SK-N-SH (cell line): ENCODE data around the gene SAMD1.

ENCODE experiments used
- EP300 ChIP-seq, 2 experiments: IDR thresholded peaks; 2 replicates each; pipeline versions ENCODE4 v1.4.0 to v1.6.1; 2012; ENCODE audit warnings: borderline replicate concordance in 1 of 2, low read depth in 1 of 2, low read length in 1 of 2
- EZH2phosphoT487 ChIP-seq: fragments of 200-600 bp; sonication (generic); IDR thresholded peaks from 2 replicates; pipeline ENCODE4 v1.6.1; 2017; ENCODE audit warnings: low read depth, mixed run types, mild to moderate bottlenecking, antibody characterized with exemption, moderate library complexity, borderline replicate concordance
- FOXM1 ChIP-seq: IDR thresholded peaks from 2 replicates; pipeline ENCODE4 v1.4.0; 2012; ENCODE audit warnings: low read depth, mild to moderate bottlenecking
- MXI1 ChIP-seq: IDR thresholded peaks from 2 replicates; pipeline ENCODE4 v1.6.1; 2012; ENCODE audit warnings: mild to moderate bottlenecking, low read depth, low read length, improper control_type of control experiment
- NRF1 ChIP-seq: IDR thresholded peaks from 2 replicates; pipeline ENCODE4 v1.6.1; 2012; ENCODE audit warnings: low read depth, mild to moderate bottlenecking, low read length
- RAD21 ChIP-seq: IDR thresholded peaks from 2 replicates; pipeline ENCODE4 v1.6.1; 2012; ENCODE audit warnings: mild to moderate bottlenecking, low read length
- RCOR1 ChIP-seq: fragments of 150-350 bp; IDR thresholded peaks from 2 replicates; pipeline ENCODE4 v1.6.1; 2017; ENCODE audit warnings: antibody characterized with exemption, low read length
- SIN3A ChIP-seq: IDR thresholded peaks from 2 replicates; pipeline ENCODE4 v1.6.1; 2012; ENCODE audit warnings: low read depth, mild to moderate bottlenecking, low read length, moderate library complexity, borderline replicate concordance
- SMC3 ChIP-seq: IDR thresholded peaks from 2 replicates; pipeline ENCODE4 v1.6.1; 2012; ENCODE audit warnings: low read depth, low read length, improper control_type of control experiment
- YY1 ChIP-seq: IDR thresholded peaks from 2 replicates; pipeline ENCODE4 v1.4.0; 2012; ENCODE audit warnings: low read depth, mild to moderate bottlenecking
- TF ChIP-seq, protein P1 (sequence below): fragments of 200-600 bp; sonication (generic); IDR thresholded peaks from 2 replicates; pipeline ENCODE4 v1.6.1; 2017; ENCODE audit warnings: antibody characterized with exemption, mild to moderate bottlenecking, moderate library complexity
- TF ChIP-seq, protein P2 (sequence below): IDR thresholded peaks from 2 replicates; pipeline ENCODE4 v1.6.1; 2012; ENCODE audit warnings: mild to moderate bottlenecking, low read depth, low read length, moderate library complexity

DNA sequence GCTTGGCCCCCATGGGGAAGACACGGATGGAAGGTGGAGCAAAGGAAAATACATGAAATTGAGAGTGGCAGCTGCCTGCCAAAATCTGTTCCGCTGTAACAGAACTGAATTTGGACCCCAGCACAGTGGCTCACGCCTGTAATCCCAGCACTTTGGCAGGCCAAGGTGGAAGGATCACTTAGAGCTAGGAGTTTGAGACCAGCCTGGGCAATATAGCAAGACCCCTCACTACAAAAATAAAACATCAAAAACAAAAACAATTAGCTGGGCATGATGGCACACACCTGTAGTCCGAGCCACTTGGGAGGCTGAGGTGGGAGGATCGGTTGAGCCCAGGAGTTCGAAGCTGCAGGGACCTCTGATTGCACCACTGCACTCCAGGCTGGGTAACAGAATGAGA lies 38.1 kb downstream of the SAMD1 start:
- TF ChIP-seq, protein P1, sequence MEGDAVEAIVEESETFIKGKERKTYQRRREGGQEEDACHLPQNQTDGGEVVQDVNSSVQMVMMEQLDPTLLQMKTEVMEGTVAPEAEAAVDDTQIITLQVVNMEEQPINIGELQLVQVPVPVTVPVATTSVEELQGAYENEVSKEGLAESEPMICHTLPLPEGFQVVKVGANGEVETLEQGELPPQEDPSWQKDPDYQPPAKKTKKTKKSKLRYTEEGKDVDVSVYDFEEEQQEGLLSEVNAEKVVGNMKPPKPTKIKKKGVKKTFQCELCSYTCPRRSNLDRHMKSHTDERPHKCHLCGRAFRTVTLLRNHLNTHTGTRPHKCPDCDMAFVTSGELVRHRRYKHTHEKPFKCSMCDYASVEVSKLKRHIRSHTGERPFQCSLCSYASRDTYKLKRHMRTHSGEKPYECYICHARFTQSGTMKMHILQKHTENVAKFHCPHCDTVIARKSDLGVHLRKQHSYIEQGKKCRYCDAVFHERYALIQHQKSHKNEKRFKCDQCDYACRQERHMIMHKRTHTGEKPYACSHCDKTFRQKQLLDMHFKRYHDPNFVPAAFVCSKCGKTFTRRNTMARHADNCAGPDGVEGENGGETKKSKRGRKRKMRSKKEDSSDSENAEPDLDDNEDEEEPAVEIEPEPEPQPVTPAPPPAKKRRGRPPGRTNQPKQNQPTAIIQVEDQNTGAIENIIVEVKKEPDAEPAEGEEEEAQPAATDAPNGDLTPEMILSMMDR = no peak
- no peak for TF ChIP-seq YY1
- TF ChIP-seq RCOR1 = no peak
- no peak for TF ChIP-seq EZH2phosphoT487
- TF ChIP-seq EP300 (IDR thresholded peaks at IDR 0.05; ENCODE audit: borderline replicate concordance in 1 of 2, low read depth in 1 of 2, low read length in 1 of 2) = no peak
- TF ChIP-seq SMC3 = no peak
- TF ChIP-seq RAD21 = no peak
- TF ChIP-seq, protein P2, sequence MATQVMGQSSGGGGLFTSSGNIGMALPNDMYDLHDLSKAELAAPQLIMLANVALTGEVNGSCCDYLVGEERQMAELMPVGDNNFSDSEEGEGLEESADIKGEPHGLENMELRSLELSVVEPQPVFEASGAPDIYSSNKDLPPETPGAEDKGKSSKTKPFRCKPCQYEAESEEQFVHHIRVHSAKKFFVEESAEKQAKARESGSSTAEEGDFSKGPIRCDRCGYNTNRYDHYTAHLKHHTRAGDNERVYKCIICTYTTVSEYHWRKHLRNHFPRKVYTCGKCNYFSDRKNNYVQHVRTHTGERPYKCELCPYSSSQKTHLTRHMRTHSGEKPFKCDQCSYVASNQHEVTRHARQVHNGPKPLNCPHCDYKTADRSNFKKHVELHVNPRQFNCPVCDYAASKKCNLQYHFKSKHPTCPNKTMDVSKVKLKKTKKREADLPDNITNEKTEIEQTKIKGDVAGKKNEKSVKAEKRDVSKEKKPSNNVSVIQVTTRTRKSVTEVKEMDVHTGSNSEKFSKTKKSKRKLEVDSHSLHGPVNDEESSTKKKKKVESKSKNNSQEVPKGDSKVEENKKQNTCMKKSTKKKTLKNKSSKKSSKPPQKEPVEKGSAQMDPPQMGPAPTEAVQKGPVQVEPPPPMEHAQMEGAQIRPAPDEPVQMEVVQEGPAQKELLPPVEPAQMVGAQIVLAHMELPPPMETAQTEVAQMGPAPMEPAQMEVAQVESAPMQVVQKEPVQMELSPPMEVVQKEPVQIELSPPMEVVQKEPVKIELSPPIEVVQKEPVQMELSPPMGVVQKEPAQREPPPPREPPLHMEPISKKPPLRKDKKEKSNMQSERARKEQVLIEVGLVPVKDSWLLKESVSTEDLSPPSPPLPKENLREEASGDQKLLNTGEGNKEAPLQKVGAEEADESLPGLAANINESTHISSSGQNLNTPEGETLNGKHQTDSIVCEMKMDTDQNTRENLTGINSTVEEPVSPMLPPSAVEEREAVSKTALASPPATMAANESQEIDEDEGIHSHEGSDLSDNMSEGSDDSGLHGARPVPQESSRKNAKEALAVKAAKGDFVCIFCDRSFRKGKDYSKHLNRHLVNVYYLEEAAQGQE = no peak
- no peak for TF ChIP-seq SIN3A
- no peak for TF ChIP-seq MXI1
- TF ChIP-seq NRF1 = no peak
- no peak for TF ChIP-seq FOXM1
